Melanocyte of skin (primary cell): Measurements from ENCODE around the gene MS4A15. TPM values are rescaled to one million over a fixed set of nuclear protein-coding genes. Genes with fewer than 3 reads are reported as not detected.

ENCODE experiments used
- total RNA-seq, 2 donors: library from RNA; depleted of rRNA; stranded (reverse); fragments of >200 nt; gene quantifications; 2 replicates each; pipeline ENCODE4 v1.2.3, GENCODE V29; 2012

MS4A15 gene, protein sequence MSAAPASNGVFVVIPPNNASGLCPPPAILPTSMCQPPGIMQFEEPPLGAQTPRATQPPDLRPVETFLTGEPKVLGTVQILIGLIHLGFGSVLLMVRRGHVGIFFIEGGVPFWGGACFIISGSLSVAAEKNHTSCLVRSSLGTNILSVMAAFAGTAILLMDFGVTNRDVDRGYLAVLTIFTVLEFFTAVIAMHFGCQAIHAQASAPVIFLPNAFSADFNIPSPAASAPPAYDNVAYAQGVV
- not detected for total RNA-seq

GRCh38 chr11:60756307-60757032 lies at the start of gene MS4A15:
Gene MS4A15 (plus strand): TSS chr11:60756867. CDS start chr11:60763734, 6,867 bp downstream.

GRCh38 chr11:60724420-60724819 lies 32.2 kb upstream of the MS4A15 start, which contains the start of gene MS4A18:
Gene MS4A18 (plus strand): TSS chr11:60724720.

GRCh38 chr11:60785136-60785535 lies 28.5 kb downstream of the MS4A15 start, which contains the start of gene MS4A10:
Gene MS4A10 (plus strand): TSS chr11:60785333. CDS start chr11:60790336, 5,003 bp downstream.

Other genes starting within 250 kb of the MS4A15 start
- gene MS4A13, start 241.5 kb upstream of the MS4A15 start, total RNA-seq = not detected
- not detected for gene MS4A8, start 57.3 kb upstream of the MS4A15 start, total RNA-seq
- gene MS4A18, start 32.1 kb upstream of the MS4A15 start, total RNA-seq = not detected
- not detected for gene MS4A10, start 28.5 kb downstream of the MS4A15 start, total RNA-seq
- 10 to 100 TPM; 14.1 to 36.6 TPM for gene CCDC86, start 85.2 kb downstream of the MS4A15 start, total RNA-seq
- under 1 TPM; under 0.01 TPM for gene PTGDR2, start 99.1 kb downstream of the MS4A15 start, total RNA-seq
- gene ZP1, start 110.7 kb downstream of the MS4A15 start, total RNA-seq = under 1 TPM in 1 of 2 donors, not detected in 1; under 0.01 TPM
- 10 to 100 TPM; 49.2 to 78.6 TPM for gene PRPF19, start 149.7 kb downstream of the MS4A15 start, total RNA-seq
- 10 to 100 TPM; 49.6 to 59.6 TPM for gene TMEM109, start 157.3 kb downstream of the MS4A15 start, total RNA-seq
- gene TMEM132A, start 167.6 kb downstream of the MS4A15 start, total RNA-seq = 10 to 100 TPM; 11.3 to 31.7 TPM
- 10 to 100 TPM; 18.9 to 30.6 TPM for gene SLC15A3, start 195.3 kb downstream of the MS4A15 start, total RNA-seq
- gene CD6, start 214.8 kb downstream of the MS4A15 start, total RNA-seq = under 1 TPM; under 0.01 to 0.33 TPM